HG03354 (cell line): ENCODE data around the gene BCAR3.

Experiments
- ATAC-seq: cut with Tn5 transposase; IDR thresholded peaks from one replicate; pipeline ENCODE4 v1.9.1; 2021; ENCODE audit warnings: mild to moderate bottlenecking; ENCODE audit not compliant: unreplicated experiment, poor library complexity, severe bottlenecking

Gene BCAR3

GRCh38 chr1:93623436-93623835 lies 58.2 kb downstream of the BCAR3 start:
- ATAC-seq, result no peak

- ATAC-seq, result no peak
Measured at GRCh38 chr1:93621246-93621645, 60.4 kb downstream of the BCAR3 start.

- ATAC-seq, result no peak
Measured at GRCh38 chr1:93620841-93621210, 60.8 kb downstream of the BCAR3 start.

GRCh38 chr1:93620172-93620840 lies 61.3 kb downstream of the BCAR3 start:
- ATAC-seq, result no peak

GRCh38 chr1:93619507-93620171 lies 62.0 kb downstream of the BCAR3 start:
- no peak for ATAC-seq

GRCh38 chr1:93617670-93618499 lies 63.8 kb downstream of the BCAR3 start:
- no peak for ATAC-seq

- no peak for ATAC-seq
Measured at GRCh38 chr1:93616996-93617669, 64.5 kb downstream of the BCAR3 start.

GRCh38 chr1:93616221-93616995 lies 65.2 kb downstream of the BCAR3 start:
- no peak for ATAC-seq

GRCh38 chr1:93615582-93616150 lies 66.0 kb downstream of the BCAR3 start:
- peak; percentile 77 for ATAC-seq

GRCh38 chr1:93614986-93615581 lies 66.6 kb downstream of the BCAR3 start:
- peak; percentile 40 for ATAC-seq

GRCh38 chr1:93614541-93614940 lies 67.1 kb downstream of the BCAR3 start:
- ATAC-seq, result no peak

GRCh38 chr1:93613898-93614297 lies 67.7 kb downstream of the BCAR3 start:
- ATAC-seq, result no peak

- ATAC-seq, result no peak
Measured at GRCh38 chr1:93612510-93612909, 69.1 kb downstream of the BCAR3 start.

- ATAC-seq, result no peak
Measured at GRCh38 chr1:93611668-93612067, 70.0 kb downstream of the BCAR3 start.

- no peak for ATAC-seq
Measured at GRCh38 chr1:93609536-93609935, 72.1 kb downstream of the BCAR3 start.

- ATAC-seq, result peak; percentile 30
Measured at GRCh38 chr1:93608187-93609109, 73.2 kb downstream of the BCAR3 start.

GRCh38 chr1:93607814-93608186 lies 73.8 kb downstream of the BCAR3 start:
- ATAC-seq, result peak; percentile 92
